Activated CD8-positive, alpha-beta memory T cell treated with anti-CD3 and anti-CD28 coated beads for 4 hours (primary cell): Measurements from ENCODE around the gene PDE4DIP.
"Not testable (repeated sequence)": the region's sequence is repeated elsewhere in the genome, so short reads cannot be mapped to it uniquely, and the experiment has no call there.

Experiments
- DNase-seq, 2 donors: peaks; one replicate each; pipeline ENCODE4 v3.0.0-alpha.2; 2020; ENCODE audit warnings: low read depth in 2 of 2

The PDE4DIP gene

DNA sequence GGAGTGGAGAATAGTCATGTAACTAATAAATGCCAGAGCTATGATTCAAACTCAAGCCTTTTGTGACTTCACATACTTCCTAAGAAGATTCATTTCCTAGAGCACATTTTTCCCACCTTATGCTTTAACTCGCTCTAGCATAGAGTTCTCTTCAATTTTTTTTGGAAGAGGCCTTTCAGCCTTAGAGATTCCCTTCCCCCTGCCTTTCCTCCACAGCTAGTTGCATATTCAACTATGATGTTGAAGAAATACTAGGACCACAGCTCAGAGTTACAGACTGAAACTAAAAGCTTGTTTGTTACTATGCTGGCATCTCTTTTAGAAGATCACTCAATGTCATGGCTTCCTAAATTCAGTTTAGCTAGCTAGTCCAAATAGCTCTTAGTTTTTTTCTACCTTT is 131.2 kb downstream of the PDE4DIP start:
- DNase-seq = not testable (repeated sequence)

DNA sequence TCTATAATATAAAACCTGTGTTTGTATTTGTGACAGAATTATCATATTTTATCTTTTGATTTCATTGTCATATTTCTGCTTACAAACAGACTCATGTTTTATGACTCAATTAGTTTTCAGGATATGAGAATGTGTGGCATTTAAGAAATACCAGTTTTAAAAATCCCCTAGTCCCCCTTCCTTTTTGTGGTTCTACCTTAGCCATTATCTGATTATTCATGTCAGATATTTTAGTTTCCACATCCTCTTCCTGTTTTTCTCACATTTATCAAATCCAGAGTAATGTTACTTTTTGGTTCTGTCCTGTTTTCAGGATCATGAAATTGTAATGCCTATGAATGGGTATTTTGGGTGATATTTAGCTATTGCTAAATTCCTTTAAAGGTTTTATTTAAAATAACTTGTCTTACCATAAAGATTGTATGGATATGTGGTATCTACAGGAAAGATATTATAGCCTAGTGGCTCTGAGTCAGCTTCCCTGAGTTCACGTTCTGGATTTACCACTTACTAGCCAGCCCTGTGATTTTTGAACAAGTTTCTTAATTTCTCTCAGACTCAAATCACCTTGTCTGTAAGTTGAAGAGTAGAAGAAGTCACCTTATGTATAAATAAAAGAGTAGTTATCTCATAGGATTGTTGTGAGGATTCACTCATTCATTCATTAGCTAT is 131.8 kb downstream of the PDE4DIP start:
- DNase-seq = not testable (repeated sequence)

DNA sequence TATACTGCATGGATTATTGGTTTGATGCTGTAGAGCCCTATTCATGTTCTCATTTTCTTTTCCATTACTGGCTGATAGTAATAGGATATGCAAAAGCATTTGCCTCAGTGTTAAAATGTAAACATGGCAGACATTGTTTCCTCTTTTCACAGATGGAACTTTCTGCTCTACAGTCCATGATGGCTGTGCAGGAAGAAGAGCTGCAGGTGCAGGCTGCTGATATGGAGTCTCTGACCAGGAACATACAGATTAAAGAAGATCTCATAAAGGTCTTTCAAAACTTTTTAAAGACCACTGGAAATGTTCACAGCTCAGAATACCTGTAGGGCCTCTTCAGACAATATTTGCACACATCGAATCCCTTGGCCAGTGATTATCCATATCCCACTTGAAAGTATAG is 133.6 kb downstream of the PDE4DIP start:
- DNase-seq = not testable (repeated sequence)

DNA sequence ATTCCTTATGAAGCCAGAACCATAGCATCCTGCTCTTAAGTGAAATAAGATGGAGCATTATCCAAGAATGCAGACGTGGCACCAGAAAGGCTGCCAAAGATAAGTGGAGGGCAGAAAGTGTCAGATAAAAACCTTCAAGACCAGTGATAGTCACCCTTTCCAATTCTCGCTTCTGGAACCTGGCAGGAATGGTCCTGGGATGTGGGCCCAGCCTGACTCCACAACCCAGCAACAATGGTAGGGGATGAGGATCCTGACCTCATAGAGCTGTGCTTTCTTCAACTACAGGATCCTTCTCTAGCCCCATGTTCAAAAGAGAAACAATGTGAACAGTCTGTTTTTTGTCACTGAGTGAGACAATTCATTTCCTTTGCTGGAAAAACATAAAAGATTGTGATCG is 145.2 kb downstream of the PDE4DIP start:
- not testable (repeated sequence) for DNase-seq

DNA sequence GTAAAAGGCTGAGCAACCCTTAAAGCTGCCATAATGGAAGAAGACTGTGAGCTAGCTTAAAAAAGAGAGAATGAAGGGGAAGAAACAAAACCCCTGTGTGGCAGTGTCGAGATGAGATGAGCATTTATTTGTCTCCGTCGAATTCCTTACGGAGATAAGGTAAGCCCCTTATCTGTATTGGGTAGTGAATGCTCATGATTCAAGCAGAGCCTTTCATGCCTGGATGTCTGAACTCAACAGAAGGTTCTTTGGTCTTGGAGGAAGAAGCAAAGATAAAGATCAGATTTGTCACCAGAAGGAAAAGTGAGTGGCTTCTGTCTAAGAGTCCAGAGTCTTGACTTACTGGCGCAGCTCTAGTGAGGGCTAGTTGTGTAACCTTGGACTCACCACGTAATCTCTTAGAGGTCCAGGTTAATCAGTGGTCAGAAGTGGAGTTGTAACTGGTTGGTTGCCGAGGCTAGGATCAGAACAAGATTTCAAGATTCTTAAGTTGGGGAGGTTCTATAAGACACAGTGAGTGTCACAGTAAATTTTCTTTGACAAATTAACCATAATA is 146.1 kb downstream of the PDE4DIP start:
- DNase-seq = not testable (repeated sequence)

DNA sequence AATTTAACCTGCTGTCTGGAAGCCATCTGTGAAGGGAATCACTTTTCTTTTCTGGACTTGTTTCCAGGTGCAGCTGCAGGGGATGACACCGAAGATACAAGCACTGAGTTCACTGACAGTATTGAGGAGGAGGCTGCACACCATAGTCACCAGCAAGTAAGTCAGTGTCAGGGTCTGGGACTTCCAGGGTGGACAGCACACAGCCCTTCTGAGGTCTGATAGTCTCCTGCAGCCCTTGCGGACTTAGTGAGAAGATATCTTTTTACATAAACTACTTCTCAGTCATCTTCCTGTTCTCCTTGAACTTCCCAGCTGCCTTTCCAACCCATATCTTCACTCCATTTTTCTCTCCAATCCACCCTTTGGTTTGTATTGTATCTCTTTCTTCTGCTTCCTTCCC is 147.6 kb downstream of the PDE4DIP start:
- not testable (repeated sequence) for DNase-seq

DNA sequence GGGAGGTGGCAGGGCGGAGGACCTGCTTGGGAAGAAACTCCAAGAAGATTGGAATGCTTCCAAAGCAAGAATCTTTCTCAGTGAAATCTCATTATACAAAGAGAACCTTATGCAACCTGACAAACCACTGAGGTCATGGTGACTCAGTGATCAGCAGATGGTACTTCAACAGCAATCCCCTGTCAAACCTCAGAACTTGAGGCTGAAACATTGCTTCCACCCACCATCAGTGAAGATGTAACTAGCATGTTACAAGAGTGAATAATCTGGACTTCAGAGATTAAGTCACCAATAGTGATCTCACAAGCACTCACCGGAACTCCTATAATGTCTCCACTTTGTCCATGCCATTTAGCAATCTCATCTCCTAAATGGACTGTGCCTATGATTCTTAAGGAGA is 148.1 kb downstream of the PDE4DIP start:
- DNase-seq = not testable (repeated sequence)

DNA sequence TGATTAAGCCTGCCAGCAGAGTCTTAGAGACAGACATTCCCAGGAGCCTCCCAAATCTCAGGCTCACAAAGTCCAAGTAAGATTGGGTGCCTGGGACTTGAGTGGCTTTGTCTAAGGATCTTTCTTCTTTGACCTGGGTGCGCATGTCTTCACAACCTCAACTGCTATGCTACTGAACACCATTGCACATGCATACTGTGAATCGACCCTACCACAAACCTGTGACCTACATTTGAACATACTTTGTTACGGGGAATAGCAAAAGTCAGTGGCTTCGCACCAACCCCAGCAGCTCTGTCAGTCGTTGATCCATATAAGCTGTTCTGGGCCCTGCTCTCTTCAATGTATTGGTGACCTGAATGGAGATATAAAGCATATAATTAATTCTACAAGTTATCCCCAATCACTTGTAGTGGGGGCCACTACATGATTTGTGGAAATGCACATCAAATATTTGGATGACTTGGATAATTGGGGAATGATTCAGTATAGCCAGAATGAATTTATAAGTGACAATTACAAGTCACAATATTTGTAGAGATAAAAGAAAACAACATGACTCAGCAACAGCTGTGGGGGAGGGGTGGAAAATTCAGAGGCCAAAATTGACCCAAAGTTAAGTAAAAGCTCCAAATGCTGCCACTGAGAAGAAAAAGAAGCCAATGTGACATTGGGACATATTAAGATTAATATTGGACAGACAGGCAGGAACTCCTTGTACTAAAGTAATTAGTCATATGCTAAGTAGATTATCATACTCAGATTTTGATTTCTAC is 152.4 kb downstream of the PDE4DIP start:
- not testable (repeated sequence) for DNase-seq

DNA sequence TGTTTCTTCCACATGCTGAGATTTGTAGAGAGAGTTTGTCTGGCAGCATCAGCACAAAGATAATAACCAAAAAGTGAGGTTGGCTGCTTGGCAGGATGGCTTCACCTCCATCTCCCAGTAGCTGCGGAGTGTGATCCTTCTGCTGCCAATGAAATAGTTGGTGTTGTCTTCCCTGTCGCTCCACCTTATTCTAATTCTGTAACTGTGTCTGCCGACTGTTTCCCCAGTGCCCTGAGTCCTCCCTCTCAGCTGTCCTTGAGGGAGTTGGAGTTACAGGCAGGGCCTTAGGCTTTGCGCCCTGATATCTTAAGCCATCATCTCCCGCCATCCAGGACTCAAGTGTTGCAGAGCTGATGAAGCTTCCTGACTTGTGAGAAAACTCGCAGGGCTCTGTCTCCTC is 153.2 kb downstream of the PDE4DIP start:
- not testable (repeated sequence) for DNase-seq

DNA sequence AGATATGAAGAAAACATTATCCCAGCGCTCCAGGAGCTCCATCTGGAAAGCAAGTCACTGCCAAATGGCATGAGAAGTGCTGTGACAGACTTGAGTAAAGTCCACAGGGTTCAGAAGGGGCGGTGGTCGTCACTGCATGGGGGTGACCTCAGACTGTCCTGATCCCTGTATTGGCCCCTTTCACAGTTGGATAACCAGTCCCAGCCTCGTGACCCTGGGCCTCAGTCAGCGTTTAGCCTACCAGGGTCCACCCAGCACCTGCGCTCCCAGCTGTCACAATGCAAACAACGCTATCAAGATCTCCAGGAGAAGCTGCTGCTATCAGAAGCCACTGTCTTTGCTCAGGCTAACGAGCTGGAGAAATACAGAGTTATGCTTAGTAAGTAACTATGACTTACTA is 158.4 kb downstream of the PDE4DIP start:
- not testable (repeated sequence) for DNase-seq

DNA sequence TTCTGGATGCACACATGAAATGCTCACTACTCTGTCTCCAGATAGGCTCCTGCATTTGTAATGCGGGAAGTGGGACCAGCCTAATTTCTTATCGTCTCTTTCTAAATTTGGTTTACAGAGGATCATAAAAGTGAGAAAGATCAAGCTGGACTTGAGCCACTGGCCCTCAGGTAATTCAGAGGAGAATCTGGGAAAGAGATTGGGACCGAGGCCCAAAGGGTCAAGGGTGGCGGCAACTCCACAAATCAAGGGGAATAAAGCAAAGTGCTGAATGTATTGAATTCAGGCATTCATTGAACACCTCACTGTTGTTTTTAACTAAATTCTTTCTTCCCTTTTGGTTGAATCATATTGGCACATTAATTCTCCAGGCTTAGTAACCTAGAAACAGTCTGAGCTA is 164.1 kb downstream of the PDE4DIP start:
- not testable (repeated sequence) for DNase-seq

DNA sequence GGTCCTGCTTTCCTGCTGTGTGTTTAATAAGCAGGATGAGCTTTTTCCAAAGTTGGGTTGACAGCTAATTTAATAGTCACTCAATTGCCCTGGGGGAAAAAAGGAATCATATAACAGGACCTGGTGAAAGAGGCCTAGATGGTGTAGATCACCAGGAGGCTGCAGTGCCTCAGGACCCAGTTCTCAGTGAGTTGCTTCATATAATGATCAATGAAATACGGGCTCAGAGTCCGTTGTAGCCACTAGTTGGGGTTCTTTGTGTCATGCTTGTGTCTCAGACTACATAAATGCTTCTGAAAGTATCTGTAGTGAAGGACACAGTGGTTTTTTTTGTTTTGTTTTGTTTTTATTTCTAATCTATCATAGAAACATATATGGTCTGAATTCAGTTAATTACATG is 164.5 kb downstream of the PDE4DIP start:
- DNase-seq = not testable (repeated sequence)

DNA sequence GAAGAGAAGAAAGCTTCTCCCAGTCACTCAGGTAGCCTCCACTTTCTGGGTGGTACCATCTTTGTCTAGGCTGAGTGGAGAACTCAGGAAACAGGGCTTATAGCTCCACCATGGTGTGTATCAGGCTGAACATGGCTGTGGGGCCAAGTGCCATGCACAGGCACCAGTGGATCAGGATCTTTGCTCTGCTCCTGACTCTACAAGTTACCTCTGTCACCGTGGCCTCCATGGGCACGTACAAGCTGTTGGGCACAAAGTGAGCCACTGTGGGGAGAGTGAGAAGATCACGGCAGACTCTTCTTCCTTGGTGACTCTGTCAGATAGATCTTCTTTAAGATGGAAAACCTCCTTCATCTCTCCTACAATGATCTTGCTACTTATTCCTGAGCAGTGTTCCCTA is 165.5 kb downstream of the PDE4DIP start:
- not testable (repeated sequence) for DNase-seq

DNA sequence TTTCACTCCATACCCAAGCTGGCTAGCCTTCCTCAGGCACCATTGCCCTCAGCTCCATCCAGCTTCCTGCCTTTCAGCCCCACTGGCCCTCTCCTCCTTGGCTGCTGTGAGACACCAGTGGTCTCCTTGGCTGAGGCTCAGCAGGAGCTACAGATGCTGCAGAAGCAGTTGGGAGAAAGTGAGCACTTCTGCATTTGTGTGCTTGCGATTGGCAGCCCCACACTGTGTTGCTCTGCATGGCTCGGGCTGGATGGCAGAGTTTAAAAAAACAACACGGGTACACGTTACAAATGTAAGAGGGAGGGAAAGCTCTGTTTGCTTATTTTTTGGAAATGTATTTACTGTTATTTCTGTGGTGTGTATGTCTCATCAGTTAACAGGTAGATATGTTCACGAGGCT is 168.4 kb downstream of the PDE4DIP start:
- DNase-seq = not testable (repeated sequence)

DNA sequence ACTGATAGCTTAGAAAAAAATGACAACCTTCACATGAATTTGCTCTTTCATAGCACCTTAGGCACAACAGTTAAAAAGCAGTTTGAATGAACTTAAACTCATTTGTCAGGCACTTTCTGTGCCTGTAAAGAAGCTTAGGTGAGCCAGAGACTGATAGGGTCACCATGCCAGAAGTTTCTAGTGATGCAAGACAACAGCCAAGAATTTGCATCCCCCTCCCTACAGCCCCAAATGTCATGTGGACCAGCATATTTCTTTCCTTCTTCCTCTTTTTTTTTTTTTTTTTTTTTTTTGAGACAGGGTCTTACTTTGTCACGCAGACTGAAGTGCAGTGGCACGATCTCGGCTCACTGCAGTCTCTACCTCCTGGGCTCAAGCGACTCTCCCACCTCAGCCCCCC is 169.3 kb downstream of the PDE4DIP start:
- not testable (repeated sequence) for DNase-seq

DNA sequence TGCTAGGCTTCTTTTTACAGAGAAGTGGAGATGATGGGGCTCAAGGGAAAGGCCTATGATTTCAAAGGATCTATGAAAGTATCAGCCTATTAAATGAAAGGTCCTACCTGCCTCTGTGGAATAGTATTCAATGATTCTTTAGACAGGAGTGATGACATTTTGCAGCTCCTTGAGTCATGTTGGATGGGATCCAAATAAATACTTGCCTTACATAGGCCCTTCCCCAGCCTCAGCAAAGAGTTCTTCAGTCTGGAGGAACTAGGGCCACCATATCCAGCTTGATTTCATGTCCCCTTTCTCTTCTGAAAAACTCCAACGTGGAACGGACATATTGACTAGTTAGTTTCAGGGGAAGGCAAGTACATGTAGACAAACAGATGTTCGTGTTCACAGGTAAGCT is 171.3 kb downstream of the PDE4DIP start:
- not testable (repeated sequence) for DNase-seq

DNA sequence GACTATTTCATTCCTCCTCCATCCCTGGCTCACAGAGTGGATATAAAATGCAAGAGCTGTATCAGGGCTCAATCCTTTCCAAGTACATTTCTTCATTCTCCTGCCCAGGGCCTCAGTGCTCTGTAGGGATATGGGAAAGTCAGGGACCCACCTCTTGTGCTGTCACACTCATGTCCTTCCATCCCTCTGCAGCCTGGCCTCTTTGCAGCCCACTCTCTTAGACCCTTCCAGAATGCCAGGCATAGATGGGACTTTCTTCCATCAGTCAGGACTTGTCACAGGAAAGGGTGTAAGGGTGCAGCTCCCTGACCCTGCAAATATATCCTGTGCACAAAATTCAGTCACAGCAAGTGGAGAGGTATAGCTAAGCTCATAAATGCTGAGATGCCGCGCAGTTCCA is 172.4 kb downstream of the PDE4DIP start:
- DNase-seq = not testable (repeated sequence)

DNA sequence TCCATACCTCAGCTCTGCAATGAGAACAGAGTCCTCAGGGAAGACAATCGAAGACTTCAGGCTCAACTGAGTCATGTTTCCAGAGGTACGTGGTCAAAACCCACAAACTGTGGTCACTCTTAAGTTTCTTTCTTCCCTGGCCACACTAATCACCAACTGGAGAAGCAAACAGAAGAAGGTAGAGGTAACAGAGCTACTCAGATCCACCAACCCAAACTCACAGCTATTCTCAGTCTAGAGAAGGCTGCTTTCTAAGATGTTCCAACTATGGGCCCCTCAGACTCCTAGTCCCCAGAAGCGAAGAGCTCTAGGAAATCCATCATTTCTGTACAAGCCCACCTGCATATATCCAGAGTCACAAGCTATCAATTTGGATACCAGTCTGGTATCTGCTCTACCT is 174.3 kb downstream of the PDE4DIP start:
- DNase-seq = not testable (repeated sequence)

DNA sequence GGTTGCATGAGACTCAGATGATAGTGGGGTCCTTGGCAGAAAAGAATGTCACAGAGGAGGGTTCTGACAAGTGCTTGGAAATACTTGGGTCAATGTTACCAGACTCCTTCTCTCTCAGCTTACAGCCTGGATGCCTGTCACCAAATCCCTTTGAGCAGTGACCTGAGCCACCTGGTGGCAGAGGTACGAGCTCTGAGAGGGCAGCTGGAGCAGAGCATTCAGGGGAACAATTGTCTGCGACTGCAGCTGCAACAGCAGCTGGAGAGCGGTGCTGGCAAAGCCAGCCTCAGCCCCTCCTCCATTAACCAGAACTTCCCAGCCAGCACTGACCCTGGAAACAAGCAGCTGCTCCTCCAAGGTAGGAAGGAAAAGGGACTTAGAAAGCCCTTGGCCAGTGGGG is 180.1 kb downstream of the PDE4DIP start:
- not testable (repeated sequence) for DNase-seq

DNA sequence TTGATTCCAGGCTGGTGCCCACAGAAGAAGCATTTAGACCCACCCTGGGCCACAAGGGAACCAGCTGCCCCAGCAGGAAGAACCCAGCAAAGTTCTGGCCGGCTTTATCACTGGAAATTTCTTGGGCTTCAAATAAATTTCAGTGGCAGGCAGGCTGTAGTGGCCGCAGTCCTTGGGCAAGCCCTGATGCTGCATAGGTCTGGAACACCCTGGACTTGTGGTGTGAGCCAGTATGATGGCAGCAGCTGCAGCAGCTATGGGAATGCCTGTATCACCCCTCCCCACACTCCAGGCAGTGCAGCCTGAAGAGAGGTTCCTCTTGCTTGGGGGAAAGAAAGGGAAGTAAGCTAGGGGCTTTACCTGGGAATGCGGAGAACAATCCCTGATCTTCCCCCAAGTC is 189.7 kb downstream of the PDE4DIP start:
- DNase-seq = not testable (repeated sequence)

DNA sequence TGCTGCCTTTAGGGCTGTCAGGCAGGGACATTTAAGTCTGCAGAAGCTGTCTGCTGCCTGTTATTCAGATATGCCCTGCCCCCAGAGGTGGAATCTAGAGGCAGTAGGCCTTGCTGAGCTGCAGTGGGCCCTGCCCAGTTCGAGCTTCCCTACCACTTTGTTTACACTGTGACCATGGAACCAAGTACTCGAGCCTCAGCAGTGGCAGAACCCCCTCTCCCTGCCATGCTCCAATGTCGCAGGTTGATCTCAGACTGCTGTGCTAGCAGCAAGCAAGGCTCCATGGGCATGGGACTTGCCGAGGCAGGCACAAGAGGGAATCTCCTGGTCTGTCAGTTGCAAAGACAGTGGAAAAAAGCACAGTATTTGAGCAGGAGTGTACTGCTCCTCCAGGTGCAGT is 198.8 kb downstream of the PDE4DIP start:
- DNase-seq = not testable (repeated sequence)

DNA sequence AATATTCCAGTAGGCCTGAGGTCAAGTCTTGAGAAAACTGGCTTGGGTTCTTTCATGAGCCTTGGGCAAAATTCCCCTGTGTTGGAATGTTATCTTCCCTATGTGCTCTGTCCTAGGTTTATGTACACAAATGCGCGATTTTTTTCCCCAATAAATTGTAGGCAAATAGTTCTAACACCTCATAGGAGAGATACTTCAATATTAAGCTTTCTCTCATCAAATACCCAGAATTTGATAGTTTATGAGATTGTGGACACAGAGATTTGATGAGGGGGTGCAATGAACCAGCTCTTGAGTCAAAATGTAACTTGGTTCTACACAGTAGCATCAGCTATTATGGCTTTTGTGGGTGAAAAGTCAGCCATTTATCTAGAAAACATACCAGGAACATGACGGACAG is 220.4 kb downstream of the PDE4DIP start:
- not testable (repeated sequence) for DNase-seq
